ENCODE data around the gene ATP1A4.

Gene ATP1A4

DNA sequence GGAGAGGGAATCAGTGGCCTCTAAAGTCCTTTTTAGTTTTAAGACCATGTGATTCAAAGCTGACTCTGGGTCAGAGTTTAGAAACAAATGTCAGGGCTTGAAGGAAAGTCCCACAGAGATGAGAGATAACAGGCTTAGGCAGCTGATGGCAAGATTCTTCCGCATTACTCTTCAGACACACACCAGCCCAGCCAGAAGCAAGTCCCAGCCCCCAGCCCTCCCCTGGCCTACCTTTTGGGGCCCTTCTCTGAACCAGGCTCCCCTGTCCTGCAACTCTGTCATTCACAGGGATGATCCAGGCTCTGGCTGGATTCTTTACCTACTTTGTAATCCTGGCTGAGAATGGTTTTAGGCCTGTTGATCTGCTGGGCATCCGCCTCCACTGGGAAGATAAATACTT, 25.8 kb downstream of the ATP1A4 start:
- no peak for DNase-seq (ENCODE audit: low read depth)

DNA sequence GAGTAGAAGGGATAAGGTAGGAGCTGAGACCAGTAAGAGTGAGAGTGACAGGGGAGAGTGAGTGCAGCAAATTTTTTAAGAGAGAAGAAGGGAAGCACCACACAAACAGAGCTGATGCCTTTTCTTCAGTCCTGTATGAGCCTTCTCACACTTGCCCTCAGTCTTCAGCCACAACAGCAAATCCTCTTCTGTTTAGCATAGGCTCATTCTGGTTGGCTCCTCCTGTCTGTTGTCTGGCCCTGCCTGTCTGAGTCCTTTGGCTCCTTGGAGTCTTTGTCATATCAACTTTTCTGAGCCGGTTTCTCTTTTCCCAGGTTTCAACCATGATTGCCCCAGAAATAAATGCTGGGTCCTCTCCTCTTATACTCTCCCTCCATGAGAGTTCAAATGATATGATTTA, 26.3 kb downstream of the ATP1A4 start:
- no peak for DNase-seq (ENCODE audit: low read depth)

DNA sequence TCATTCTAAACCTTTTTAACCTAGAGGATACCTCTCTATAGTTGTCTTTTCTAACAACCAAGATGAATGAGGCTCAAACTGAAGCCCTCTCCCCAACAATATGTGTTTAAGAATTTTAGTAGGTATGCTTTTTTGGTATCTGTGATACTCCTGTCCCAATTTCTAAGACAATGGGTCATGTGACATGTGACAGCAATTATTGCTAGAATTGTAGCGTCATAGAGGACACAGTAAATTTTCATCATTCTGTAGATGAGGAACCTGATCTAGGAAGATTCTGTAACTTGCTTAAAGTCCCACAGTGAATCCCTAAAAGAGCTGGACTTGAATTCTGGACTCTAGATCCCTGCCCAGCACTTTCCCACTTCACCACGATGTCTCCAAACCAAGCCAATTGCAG, 27.3 kb downstream of the ATP1A4 start:
- DNase-seq (ENCODE audit: low read depth) = no peak

DNA sequence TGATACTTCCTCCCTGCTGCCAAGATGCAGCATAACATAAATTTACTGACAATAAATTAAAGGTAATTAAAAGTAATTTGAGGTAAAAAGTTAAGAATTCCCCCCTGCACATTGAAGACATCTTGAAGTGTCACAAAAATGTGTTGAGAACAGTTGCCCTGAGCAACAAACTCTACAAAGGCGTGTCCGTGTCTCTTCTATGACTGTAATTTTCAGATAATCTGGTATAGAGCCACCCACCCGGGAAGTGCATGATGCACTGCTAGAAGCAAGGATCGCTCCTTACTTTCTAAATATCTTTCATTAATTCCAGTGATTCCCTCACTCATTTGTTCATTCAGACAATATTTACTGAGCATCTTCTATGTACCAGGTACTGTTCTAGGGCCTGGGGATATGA, 27.9 kb downstream of the ATP1A4 start:
- no peak for DNase-seq (ENCODE audit: low read depth)

DNA sequence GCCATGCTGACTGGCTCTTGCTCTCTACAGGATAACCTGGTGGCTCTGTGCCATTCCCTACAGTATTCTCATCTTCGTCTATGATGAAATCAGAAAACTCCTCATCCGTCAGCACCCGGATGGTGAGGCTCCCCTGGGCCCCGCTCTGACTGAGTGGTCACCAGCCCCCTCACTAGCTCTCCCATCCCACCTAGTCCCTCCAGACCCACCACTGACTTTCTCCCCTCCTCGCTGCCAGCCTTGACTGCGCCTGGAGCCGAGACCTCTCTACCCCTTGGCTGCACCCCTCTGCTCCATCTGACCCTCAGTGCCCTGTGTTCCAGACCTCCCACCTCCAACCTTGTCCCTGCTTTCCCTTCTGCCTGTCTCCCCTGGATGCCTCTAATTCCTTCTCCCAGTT, 34.8 kb downstream of the ATP1A4 start:
- DNase-seq (ENCODE audit: low read depth) = no peak

DNA sequence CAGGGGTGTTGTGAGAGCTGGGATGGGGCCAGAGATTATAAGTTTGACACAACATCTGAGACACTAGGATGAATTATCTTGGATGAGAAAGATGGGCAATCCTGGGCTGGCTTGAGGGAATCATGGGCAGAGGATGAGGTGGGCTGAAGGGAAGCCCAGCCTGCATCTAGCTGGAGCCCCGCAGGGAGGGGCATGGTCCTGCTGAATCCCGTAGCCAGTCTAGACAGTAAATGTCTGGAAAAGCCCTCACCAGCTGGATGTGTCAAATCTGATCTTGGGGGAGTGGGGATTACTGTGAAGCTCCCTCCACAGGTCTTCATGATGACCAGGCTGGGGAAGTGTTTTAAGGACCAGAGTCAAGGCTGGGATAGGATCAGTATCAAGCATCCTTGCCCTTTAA, 35.3 kb downstream of the ATP1A4 start:
- no peak for DNase-seq (ENCODE audit: low read depth)

DNA sequence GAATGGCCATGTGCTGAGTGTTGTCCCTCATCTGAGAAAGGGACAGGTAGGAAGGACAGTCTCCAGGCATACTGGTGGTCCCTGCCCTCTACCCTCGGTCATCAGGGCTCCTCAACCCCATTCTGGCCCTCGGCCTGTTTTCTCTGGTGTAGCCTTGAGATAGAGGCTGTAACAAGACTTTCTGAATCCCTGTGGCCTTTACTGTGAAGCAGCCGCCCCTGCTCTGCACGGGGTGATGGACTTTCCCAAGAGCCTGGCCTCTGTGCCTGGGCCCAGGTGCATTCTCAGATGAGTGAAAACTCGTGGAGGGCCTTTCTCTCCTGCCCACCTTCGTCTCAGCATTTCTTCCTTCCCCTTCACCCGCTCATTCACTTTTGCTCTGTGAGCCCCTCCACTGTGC, 36.0 kb downstream of the ATP1A4 start:
- no peak for DNase-seq (ENCODE audit: low read depth)

DNA sequence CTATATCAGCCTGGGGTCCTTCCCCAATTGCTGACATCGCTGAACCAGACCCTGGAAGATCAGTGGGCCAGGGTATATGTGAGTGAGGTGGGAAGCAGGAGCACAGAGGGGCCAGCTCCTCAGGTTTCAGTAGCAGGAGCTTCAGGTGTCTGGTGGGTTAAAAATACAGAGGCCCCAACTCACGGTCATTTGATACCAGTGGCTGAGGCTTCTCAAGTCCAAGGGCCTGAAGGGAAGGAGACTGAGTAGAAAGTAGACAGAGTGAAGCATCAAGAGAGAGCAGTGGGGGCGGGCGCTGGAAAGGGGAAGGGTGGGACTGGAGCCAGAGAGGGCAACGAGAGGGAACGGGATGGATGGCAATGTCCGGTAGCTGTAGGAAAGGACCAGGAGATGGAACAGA, 36.9 kb downstream of the ATP1A4 start:
- no peak for DNase-seq (ENCODE audit: low read depth)

DNA sequence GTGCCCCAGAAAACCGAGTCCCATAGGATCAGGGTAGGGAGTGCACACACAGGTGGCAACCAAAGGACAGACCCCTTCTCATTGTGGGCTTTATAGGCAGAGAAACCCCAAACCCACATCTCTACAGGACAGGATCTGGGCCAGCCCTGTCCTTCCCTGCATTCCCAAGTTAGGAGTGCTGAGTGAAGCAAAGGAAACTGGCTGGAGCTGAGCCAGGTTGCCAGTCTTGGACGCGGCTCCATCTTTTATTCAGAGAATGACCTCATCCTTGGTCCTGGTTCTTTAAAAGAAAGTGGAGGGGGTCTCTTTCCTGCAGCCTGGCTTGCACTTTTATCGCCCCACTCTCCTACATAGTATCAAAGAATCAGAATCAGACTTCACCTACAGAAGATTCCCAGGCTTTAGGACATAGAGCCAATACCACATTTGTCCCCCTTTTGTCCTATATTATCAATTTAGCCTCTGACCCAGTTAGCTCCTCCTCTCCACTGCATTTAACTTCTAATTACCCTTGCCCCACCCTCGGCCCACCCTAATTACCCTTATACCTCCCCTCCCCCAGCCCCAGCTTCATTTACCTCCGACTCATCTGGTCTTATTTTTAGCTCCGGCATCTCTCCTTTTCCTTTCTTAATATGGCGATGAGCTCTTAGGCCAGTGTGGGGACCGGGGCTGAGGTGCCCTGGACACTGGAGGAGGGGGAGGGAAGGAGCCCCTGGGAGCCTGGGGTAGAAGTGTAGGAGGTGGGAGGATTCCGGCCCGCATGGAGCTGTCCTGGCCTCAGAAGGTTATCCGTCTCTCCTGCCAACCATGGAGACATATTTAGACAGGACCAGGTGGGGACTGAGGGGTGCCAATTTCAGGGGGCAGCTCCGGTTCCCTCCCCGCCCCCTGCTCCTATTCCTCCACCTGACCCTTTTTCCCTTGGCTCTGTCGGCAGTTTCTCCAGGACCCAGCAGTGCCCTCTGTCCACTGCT, 38.5 kb downstream of the ATP1A4 start, which contains the start of gene CASQ1:
CASQ1 (plus strand) TSS at position 927 of the 977 bp plus-strand sequence. CDS start 177 bp downstream, outside the sequence.
- no peak for DNase-seq (ENCODE audit: low read depth)

DNA sequence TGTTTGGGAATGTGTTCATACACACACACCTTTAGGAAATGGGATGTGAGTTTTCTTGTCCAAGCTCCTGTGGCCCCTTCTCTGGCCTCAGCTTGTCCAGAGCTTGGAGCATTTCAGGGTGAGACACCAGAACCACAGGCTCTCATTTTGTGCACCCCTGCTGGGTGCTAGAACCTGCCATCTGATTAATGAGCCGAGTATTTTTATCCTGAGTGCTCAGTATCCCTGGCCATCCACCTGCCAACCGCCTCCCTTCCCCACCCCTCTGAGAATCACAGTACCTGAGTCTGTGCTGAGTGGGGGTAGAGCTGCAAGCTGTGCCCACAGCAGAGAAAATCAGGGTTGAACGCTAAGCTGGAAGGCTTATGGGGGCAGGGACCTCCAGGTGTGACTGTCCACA, 40.4 kb downstream of the ATP1A4 start:
- no peak for DNase-seq (ENCODE audit: low read depth)

DNA sequence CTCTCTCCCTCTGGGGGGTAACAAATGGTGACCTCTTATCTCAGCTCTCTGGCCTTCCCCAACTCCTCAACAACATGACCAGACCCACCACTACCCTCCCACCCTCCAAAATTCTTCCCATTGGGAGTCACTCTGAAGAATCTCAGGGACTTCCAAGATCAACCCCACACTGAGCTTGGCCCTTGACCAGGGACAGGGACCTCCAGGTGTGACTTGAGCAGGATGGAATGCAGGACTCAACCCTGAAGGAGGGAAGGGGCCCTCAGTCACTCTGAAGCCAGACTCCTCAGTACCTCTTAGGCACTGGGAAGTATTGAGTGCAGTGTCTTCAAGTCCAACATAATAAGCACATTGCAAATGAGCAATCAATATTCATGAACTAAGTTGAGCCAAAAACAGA, 40.8 kb downstream of the ATP1A4 start:
- DNase-seq (ENCODE audit: low read depth) = no peak

DNA sequence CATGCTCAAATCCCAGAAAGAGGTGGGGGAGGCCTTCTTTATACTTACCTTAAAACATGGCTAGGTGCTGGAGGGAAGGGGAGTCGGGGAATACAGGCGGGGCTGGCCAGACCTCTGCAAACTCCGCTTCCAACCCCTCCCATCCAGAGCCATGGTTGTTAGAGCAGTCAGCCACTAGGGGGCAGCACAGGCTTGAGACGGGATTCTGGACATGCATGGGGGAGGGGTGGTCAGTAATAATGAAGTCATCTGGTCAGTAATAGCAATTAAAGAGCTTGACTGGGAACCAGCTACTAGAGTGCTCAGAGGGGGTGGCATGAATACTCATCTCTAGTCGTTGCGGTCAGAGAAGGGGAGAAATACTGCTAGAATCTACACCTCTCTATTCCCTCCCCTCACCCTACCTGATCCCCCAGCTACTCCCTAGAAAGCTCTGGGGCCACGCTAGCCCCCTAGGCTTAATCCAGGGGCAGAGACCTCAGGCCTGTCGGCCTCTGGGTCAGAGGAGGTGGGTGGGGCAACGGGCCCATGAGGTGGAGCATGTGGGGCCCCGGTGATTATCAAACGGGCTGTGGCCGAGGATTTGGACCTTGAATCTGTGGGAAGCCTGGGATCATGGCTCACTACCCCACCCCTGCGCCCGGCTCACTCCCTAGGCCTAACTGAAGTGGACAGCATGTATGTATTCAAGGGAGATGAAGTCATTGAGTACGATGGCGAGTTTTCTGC, 41.9 kb downstream of the ATP1A4 start:
- DNase-seq (ENCODE audit: low read depth) = peak; percentile 80

DNA sequence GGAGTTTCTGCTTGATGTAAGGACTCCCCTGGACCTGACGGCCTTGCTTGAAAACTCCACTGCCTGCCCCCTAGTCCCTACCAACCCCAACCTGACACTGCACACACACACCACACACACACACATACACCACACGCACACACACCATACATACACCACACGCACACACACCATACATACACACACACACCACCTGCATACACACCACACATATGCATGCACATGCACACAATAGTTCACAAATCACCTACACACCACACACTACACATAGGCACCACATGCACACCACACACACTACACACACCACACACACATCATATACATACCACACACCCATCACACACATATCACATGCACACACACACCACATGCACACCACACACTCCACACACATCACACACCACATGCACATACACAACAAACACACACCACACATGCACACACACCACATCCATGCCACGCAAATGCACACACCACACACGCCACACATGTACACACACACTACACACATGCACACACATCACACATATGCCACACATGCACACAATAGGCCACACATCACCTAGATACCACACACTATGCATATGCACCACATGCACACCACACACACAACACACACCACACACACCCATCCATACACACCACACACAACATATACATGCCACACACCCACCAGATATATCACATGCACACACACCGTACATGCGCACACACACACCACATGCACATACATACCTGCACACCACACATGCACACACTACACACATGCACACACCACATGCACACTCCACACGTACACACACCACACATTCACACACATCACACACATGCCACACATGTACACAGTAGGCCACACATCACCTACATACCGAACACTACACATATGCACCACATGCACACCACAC, 42.7 kb downstream of the ATP1A4 start:
- DNase-seq (ENCODE audit: low read depth) = no peak

DNA sequence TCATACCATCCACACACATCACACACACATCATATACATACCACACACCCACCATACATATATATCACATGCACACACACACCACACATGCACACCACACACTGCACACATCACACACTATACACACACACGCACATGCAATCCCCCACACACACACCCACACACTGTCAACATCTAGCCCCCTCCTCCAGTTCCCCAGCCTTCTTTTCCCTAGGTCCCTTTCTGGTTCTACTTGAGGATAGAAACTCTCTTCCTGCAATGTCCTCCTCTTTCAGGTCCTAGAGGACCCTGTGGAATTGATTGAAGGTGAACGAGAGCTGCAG, 43.3 kb downstream of the ATP1A4 start:
- DNase-seq (ENCODE audit: low read depth) = no peak

DNA sequence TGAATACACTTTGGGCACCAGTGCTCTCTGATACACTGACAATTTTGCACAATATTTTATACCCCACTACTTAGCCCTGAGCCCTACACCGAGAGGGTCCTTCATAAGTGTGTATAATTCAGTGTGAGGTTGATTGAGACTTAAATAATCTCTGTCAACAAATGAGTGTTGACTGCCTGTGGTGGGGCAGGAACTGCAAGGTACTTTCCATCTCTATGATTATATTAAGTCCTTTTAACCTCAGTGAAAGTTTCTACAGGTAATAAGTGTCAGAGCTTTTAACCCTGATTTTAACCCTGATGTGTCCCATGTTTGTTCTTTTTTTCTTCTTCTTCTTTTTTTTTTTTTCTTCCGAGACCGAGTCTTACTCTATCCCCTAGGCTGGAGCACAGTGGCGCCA, 44.7 kb downstream of the ATP1A4 start:
- no peak for DNase-seq (ENCODE audit: low read depth)

DNA sequence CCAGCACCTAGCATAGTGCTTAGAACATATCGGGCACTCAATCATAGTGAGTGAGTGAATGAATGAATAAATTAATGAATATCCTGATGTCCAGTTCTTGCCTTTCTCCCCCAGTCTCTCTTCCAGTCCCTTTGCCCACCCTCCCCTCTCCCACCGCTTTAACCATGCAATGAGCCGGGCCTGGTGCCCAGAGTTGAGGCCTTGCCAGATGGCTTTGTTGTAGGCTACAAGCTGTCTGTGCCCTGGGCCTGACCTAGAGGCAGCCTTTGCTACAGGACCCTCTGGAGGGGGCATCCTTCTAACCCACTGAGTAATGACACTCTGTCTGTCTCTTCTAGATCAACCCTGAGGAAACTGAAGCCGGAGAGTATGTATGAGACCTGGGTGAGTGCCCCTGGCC, 45.8 kb downstream of the ATP1A4 start:
- DNase-seq (ENCODE audit: low read depth) = no peak

DNA sequence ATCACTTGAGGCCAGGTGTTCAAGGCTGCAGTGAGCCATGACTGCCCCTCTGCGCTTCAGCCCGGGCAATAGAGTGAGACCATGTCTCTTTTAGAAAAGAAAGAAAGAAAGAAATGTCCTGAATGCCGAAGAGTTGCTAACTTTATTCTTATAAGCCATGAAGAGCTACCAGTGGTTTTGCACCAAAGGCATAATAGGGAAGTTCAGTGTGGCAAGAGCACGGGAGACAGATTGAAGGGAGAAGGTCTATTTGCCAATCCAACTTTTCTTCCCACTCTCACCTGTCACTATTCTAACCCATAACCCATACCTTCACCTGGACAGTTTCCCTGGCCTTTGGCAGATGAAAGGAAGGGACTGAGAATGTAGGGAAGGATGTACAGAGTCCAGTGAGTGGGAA, 49.4 kb downstream of the ATP1A4 start:
- no peak for DNase-seq (ENCODE audit: low read depth)

DNA sequence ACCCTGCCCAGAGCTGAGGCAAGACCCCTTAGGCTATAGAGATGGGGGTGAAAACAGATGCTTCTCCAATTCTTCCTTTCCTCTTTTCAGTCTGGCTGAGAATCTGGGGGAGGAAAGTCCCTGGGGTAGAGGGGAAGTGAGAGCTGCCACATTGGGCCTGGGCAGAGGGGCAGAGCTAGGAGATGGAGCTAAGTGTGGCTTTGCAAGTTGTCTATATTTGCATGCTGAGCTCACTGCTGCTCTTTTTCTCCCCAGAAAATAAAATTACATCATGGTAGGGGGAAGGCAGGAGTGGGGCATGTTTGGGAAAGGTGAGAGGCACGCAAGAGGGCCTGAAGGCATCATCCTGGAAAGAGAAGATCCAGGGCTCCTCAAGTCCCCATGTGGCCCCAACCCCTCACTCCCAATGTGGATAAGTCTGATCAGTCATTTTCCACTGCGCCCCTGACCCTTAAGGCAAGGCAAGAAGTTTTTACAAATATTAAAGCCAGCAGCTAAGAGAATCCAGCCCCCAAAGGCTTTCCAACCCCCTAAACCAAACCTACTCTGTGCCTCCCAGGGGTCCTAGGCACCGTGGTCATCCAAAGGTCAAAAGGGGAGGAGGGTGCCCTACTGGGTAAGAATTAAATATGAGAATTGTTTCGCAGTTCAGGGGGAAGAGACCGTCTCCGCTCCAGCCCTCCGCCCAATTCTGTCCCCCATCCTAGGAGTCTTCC, 53.3 kb downstream of the ATP1A4 start:
- DNase-seq (ENCODE audit: low read depth) = no peak

DNA sequence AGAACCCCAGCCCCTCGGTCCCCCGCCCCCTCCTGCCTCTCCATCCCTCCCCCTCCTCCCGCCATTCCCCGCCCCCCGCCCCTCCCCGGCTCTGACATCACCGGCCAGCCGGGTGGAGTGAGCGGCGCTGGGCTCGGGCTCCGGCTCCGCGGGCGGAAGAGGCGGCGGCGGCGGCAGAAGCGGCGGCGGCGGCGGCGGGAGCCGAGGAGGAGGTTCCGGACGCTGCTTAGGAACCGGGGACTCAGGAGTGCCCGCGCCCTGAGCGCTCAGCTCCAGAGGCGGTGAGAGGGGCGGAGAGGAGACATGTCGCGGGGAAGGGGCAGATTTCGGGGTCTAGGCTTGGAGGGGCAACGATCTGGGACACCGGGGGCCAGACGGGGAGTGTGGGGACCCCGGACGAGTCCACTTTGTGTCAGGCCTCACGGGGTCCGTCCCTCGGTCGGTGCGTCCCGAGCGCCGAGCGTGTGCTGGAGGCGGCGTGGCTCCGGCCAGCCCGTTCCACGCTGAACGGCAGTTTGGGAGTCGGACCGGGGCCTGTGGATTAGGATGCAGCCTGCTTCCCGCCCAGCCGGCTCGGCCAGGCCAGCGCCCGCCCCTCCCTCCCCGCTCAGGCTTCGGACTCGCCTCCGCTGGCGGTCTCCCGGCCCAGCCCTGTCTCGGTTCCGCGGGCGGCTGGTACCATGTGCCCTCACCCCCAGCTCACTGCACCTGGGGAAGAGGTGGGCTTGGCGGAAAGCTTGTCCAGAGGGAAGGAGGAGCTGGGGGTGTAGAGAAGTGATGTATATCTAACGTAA, 54.0 kb downstream of the ATP1A4 start, which contains the start of gene PEA15:
PEA15 (plus strand) TSS at position 143 of the 794 bp plus-strand sequence. CDS start 6,161 bp downstream, outside the sequence.
- peak; percentile 30 for DNase-seq (ENCODE audit: low read depth)

DNA sequence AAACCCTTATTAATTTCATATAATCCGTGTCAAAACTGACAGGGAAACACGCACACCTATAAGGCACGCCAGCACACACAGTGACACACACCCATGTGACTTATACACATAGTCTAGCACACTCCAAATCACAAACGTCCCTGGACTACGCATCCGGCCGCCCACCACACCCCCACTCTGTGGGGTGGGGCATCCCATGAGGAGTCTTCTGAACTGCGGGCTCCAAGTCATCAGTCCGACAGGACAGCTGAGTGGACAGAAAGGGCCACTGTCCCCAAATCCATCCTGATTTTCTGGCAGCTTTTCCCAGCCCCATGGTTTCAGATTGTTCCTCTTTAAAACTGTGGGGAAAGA, 54.6 kb downstream of the ATP1A4 start:
- DNase-seq (ENCODE audit: low read depth) = peak; percentile 21
